ENCODE results near the gene MCC.
A peak's percentile ranks its signal among the peaks of the same experiment; 100 is the strongest.

MCC gene

GRCh38 chr5:113142186-113142585 lies 346.1 kb downstream of the MCC start:
- peak; percentile 33 for DNase-seq (ENCODE audit: low read depth)

- peak; percentile 98 for DNase-seq (ENCODE audit: low read depth)
Measured at GRCh38 chr5:113140837-113141671, 347.2 kb downstream of the MCC start.

- DNase-seq (ENCODE audit: low read depth): no peak
Measured at GRCh38 chr5:113133211-113133975, 354.9 kb downstream of the MCC start.

GRCh38 chr5:113132564-113132963 lies 355.7 kb downstream of the MCC start:
- DNase-seq (ENCODE audit: low read depth): no peak

GRCh38 chr5:113128641-113129330 lies 359.5 kb downstream of the MCC start:
- no peak for DNase-seq (ENCODE audit: low read depth)

GRCh38 chr5:113128082-113128481 lies 360.2 kb downstream of the MCC start:
- DNase-seq (ENCODE audit: low read depth): no peak

- DNase-seq (ENCODE audit: low read depth): no peak
Measured at GRCh38 chr5:113127021-113127420, 361.2 kb downstream of the MCC start.

GRCh38 chr5:113125371-113125770 lies 362.9 kb downstream of the MCC start:
- DNase-seq (ENCODE audit: low read depth): no peak

GRCh38 chr5:113124914-113125313 lies 363.3 kb downstream of the MCC start:
- no peak for DNase-seq (ENCODE audit: low read depth)

- DNase-seq (ENCODE audit: low read depth): no peak
Measured at GRCh38 chr5:113124265-113124664, 364.0 kb downstream of the MCC start.

- peak; percentile 70 for DNase-seq (ENCODE audit: low read depth)
Measured at GRCh38 chr5:113123618-113124017, 364.6 kb downstream of the MCC start.

- DNase-seq (ENCODE audit: low read depth): peak; percentile 75
Measured at GRCh38 chr5:113122053-113122452, 366.2 kb downstream of the MCC start.

- DNase-seq (ENCODE audit: low read depth): peak; percentile 24
Measured at GRCh38 chr5:113119246-113119924, 368.9 kb downstream of the MCC start.

- DNase-seq (ENCODE audit: low read depth): no peak
Measured at GRCh38 chr5:113118765-113119164, 369.5 kb downstream of the MCC start.

- DNase-seq (ENCODE audit: low read depth): no peak
Measured at GRCh38 chr5:113118298-113118697, 370.0 kb downstream of the MCC start.

- no peak for DNase-seq (ENCODE audit: low read depth)
Measured at GRCh38 chr5:113117543-113118115, 370.6 kb downstream of the MCC start.

- DNase-seq (ENCODE audit: low read depth): no peak
Measured at GRCh38 chr5:113115956-113116355, 372.3 kb downstream of the MCC start.

- no peak for DNase-seq (ENCODE audit: low read depth)
Measured at GRCh38 chr5:113115061-113115460, 373.2 kb downstream of the MCC start.

- no peak for DNase-seq (ENCODE audit: low read depth)
Measured at GRCh38 chr5:113114559-113114958, 373.7 kb downstream of the MCC start.

GRCh38 chr5:113112435-113112834 lies 375.8 kb downstream of the MCC start:
- DNase-seq (ENCODE audit: low read depth): peak; percentile 64

GRCh38 chr5:113110117-113110516 lies 378.1 kb downstream of the MCC start:
- DNase-seq (ENCODE audit: low read depth): peak; percentile 87

GRCh38 chr5:113109344-113109743 lies 378.9 kb downstream of the MCC start:
- DNase-seq (ENCODE audit: low read depth): no peak
